NK-92 (cell line): ENCODE data around the gene WWOX.

Source experiments
- DNase-seq: peaks from one replicate; lab custom pipeline; 2025; ENCODE audit not compliant: unreplicated experiment; lab: John Stamatoyannopoulos, UW

WWOX gene

GRCh38 chr16:78102865-78103264 lies 3.4 kb downstream of the WWOX start:
- no peak for DNase-seq

GRCh38 chr16:78105517-78105916 lies 6.1 kb downstream of the WWOX start:
- no peak for DNase-seq

- no peak for DNase-seq
Measured at GRCh38 chr16:78106686-78107085, 7.2 kb downstream of the WWOX start.

- no peak for DNase-seq
Measured at GRCh38 chr16:78108451-78108850, 9.0 kb downstream of the WWOX start.

- no peak for DNase-seq
Measured at GRCh38 chr16:78113258-78113657, 13.8 kb downstream of the WWOX start.

- no peak for DNase-seq
Measured at GRCh38 chr16:78115659-78116058, 16.2 kb downstream of the WWOX start.

- DNase-seq, result no peak
Measured at GRCh38 chr16:78116946-78117345, 17.5 kb downstream of the WWOX start.

- DNase-seq, result no peak
Measured at GRCh38 chr16:78117391-78117790, 17.9 kb downstream of the WWOX start.

GRCh38 chr16:78118469-78119025 lies 19.1 kb downstream of the WWOX start:
- DNase-seq, result no peak

- no peak for DNase-seq
Measured at GRCh38 chr16:78122774-78123315, 23.4 kb downstream of the WWOX start.

- no peak for DNase-seq
Measured at GRCh38 chr16:78125112-78125844, 25.8 kb downstream of the WWOX start.

GRCh38 chr16:78126662-78127061 lies 27.2 kb downstream of the WWOX start:
- no peak for DNase-seq

GRCh38 chr16:78127130-78127529 lies 27.7 kb downstream of the WWOX start:
- DNase-seq, result no peak

GRCh38 chr16:78128913-78129312 lies 29.5 kb downstream of the WWOX start:
- no peak for DNase-seq

GRCh38 chr16:78129349-78129748 lies 29.9 kb downstream of the WWOX start:
- no peak for DNase-seq

- DNase-seq, result no peak
Measured at GRCh38 chr16:78130083-78130608, 30.7 kb downstream of the WWOX start.

GRCh38 chr16:78130950-78131349 lies 31.5 kb downstream of the WWOX start:
- no peak for DNase-seq

- no peak for DNase-seq
Measured at GRCh38 chr16:78133919-78134318, 34.5 kb downstream of the WWOX start.

GRCh38 chr16:78134944-78135619 lies 35.6 kb downstream of the WWOX start:
- no peak for DNase-seq

GRCh38 chr16:78137179-78137578 lies 37.7 kb downstream of the WWOX start:
- no peak for DNase-seq

- no peak for DNase-seq
Measured at GRCh38 chr16:78137782-78138616, 38.5 kb downstream of the WWOX start.
